Lower lobe of right lung (tissue), 2 donors: ENCODE results near the gene ARPC2. TPM values are rescaled to one million over a fixed set of nuclear protein-coding genes. Genes with fewer than 3 reads are reported as not detected.

Source experiments
- ATAC-seq, 2 donors: fragments of 200-7000 bp; cut with Tn5 transposase; one replicate each; pipeline ENCODE4 v1.9.1; 2020 to 2022; ENCODE audit warnings: mild to moderate bottlenecking in 2 of 2, moderate library complexity in 2 of 2
- DNase-seq: peaks from one replicate; pipeline ENCODE4 v3.0.0-alpha.2; 2020
- H3K27ac ChIP-seq: fragments of 200-600 bp; one replicate; pipeline ENCODE4 v1.8.0; 2022
- H3K27me3 ChIP-seq: fragments of 200-600 bp; one replicate; pipeline ENCODE4 v1.8.0; 2022; ENCODE audit warnings: low read depth
- H3K36me3 ChIP-seq: fragments of 200-600 bp; one replicate; pipeline ENCODE4 v1.8.0; 2022; ENCODE audit warnings: mild to moderate bottlenecking
- H3K4me1 ChIP-seq: fragments of 200-600 bp; one replicate; pipeline ENCODE4 v1.8.0; 2022
- H3K4me3 ChIP-seq: fragments of 200-600 bp; one replicate; pipeline ENCODE4 v1.8.0; 2022; ENCODE audit warnings: mild to moderate bottlenecking
- H3K9me3 ChIP-seq: fragments of 200-600 bp; one replicate; pipeline ENCODE4 v1.8.0; 2022
- CTCF ChIP-seq: fragments of 200-600 bp; IDR thresholded peaks from one replicate; pipeline ENCODE4 v1.8.0; 2022; ENCODE audit warnings: antibody characterized with exemption, mild to moderate bottlenecking
- intact Hi-C: fragments of 100-400 bp; cut with DNase I; formaldehyde crosslinking; loops from one replicate; pipeline ENCODE4 v1.11.0; 2022
- total RNA-seq: library from RNA; stranded (reverse); fragmentation: NEBNext Ultra II Directional; extraction: Animal tissue kit (Norgen Biotek cat#: 25700); gene quantifications from one replicate; pipeline ENCODE4 v1.2.1, GENCODE V29; 2021
- donor health status: DM: no; HTN: yes; CAD: no; lungs with severe emphysema.

The ARPC2 gene
- total RNA-seq, 1 donor from 2014 or later = 382 TPM

- no peak for ATAC-seq
- DNase-seq = no peak
- H3K27me3 ChIP-seq = no peaks in the 10 kb centered on the region
- intact Hi-C loops = no loop called here
- H3K36me3 ChIP-seq = no peaks in the 10 kb centered on the region
- no peak overlapping the region for H3K27ac ChIP-seq
- TF ChIP-seq CTCF = no peak
- no peaks in the 10 kb centered on the region for H3K9me3 ChIP-seq
- no peak overlapping the region for H3K4me3 ChIP-seq
- H3K4me1 ChIP-seq = peaks cover 10% of the 10 kb centered on the region
Observed at GRCh38 chr2:218186876-218187275, 30.1 kb upstream of the ARPC2 start.

GRCh38 chr2:218187296-218188015, 29.5 kb upstream of the ARPC2 start:
- Histone ChIP-seq H3K27me3 (no peaks in the 10 kb centered on the region), H3K27ac (no peak overlapping the region), H3K9me3 (no peaks in the 10 kb centered on the region), H3K36me3 (no peaks in the 10 kb centered on the region), H3K4me3 (no peak overlapping the region), H3K4me1 (peaks cover 10% of the 10 kb centered on the region)
- TF ChIP-seq CTCF = no peak
- intact Hi-C loops = no loop called here
- DNase-seq = no peak
- ATAC-seq = no peak

- Histone ChIP-seq H3K4me3 (no peak overlapping the region), H3K9me3 (no peaks in the 10 kb centered on the region), H3K27me3 (no peaks in the 10 kb centered on the region), H3K27ac (no peak overlapping the region), H3K4me1 (peaks cover 10% of the 10 kb centered on the region), H3K36me3 (no peaks in the 10 kb centered on the region)
- TF ChIP-seq CTCF = no peak
- DNase-seq = no peak
- intact Hi-C loops = no loop called here
- ATAC-seq = no peak
Observed at GRCh38 chr2:218188528-218188927, 28.5 kb upstream of the ARPC2 start.

GRCh38 chr2:218192902-218193430, 24.0 kb upstream of the ARPC2 start:
- Histone ChIP-seq H3K4me1 (no peaks in the 10 kb centered on the region), H3K36me3 (no peaks in the 10 kb centered on the region), H3K27me3 (no peaks in the 10 kb centered on the region), H3K27ac (no peak overlapping the region), H3K9me3 (no peaks in the 10 kb centered on the region), H3K4me3 (no peak overlapping the region)
- intact Hi-C loops = no loop called here
- DNase-seq = no peak
- no peak for TF ChIP-seq CTCF
- ATAC-seq = no peak

- ATAC-seq (no peak), DNase-seq (no peak)
Observed at GRCh38 chr2:218193701-218194100, 23.3 kb upstream of the ARPC2 start.

More at GRCh38 chr2:218193701-218194100, 23.3 kb upstream of the ARPC2 start:
- no peaks in the 10 kb centered on the region for H3K27me3 ChIP-seq
- H3K36me3 ChIP-seq = no peaks in the 10 kb centered on the region
- H3K4me1 ChIP-seq = no peaks in the 10 kb centered on the region
- H3K27ac ChIP-seq = no peak overlapping the region
- intact Hi-C loops = no loop called here
- H3K4me3 ChIP-seq = no peak overlapping the region
- no peaks in the 10 kb centered on the region for H3K9me3 ChIP-seq
- TF ChIP-seq CTCF = no peak
